Cardiac fibroblast (primary cell): ENCODE data around the gene ELAVL2.

Experiments used
- DNase-seq, 2 donors: peaks; one replicate each; pipeline versions ENCODE4 v3.0.0 to v3.0.0-alpha.2; 2010; ENCODE audit warnings: low read depth in 2 of 2
- H3K4me3 ChIP-seq, 2 donors: replicated peaks in 1 of 2; 1 replicate in 1 of 2; 2 replicates in 1 of 2; pipeline ENCODE4 v1.5.1; 2011; ENCODE audit warnings: low read depth in 2 of 2, low read length in 2 of 2, mild to moderate bottlenecking in 2 of 2, moderate library complexity in 1 of 2
- CTCF ChIP-seq: IDR thresholded peaks from one replicate; pipeline ENCODE4 v1.5.1; 2011; ENCODE audit warnings: low read depth, mild to moderate bottlenecking, low read length, inconsistent platforms

ELAVL2 gene

GRCh38 chr9:23789529-23790254, 36.3 kb downstream of the ELAVL2 start:
- no peak for DNase-seq
- no peak overlapping the region for H3K4me3 ChIP-seq
- no peak for TF ChIP-seq CTCF

DNA sequence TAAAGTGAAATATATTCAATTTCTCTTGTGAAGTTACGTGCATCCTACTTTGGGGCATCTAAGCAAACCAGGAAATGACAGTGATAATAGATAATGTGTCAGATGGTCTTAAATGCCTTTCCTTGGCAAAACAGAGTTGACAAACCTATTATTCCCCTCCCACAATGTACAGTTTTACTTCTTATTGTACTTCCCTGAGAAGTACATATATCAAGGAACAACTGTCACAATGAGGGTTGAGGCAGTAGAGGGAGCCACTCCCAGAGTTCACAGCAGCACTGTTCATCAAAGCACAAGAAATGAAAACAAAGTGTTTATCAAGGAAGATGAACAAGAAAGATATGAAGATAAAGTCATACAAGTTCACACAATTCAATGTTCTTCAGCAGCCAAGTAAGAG, 41.1 kb downstream of the ELAVL2 start:
- no peak for DNase-seq
- no peak overlapping the region for H3K4me3 ChIP-seq
- no peak for TF ChIP-seq CTCF

DNA sequence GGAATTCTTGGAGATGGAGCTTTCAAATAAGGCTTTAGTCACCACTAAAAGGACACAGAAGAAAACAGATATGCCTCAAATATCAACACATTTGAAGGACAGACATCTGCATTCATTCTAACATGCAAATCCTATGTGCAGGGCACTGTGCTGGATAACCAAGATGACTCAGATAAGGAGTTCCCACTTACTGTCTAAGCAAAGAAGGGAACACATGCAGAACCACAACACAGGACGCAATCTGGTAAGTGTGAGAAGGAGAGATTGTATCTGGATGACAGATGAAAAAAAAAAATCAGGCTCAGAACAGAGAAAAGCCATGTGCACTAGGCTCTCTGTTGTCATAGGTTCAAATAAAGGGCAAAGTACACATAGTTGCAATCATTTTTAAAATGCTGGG, 42.5 kb downstream of the ELAVL2 start:
- TF ChIP-seq CTCF, result no peak
- H3K4me3 ChIP-seq, result no peak overlapping the region
- no peak for DNase-seq

DNA sequence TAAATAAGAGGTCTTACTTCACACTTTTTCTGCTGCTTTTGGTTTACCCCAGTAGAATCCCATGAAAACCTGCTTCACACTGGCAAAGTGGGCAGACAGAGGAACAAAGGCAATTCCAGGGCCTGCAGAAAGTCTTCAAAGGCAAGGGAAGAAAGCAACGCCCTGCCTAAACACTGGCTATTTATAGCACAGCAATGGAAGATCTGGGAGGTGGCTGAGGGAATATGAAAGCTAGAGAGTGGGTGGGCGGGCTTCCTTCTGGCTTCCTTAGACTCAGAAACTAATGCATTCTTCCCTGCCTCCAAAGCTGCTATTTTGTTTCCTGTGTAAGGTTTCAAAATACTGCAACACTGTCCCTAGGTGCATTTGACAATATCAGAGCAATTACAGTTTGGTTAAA, 46.8 kb downstream of the ELAVL2 start:
- TF ChIP-seq CTCF, result no peak
- no peak for DNase-seq
- H3K4me3 ChIP-seq, result no peak overlapping the region

DNA sequence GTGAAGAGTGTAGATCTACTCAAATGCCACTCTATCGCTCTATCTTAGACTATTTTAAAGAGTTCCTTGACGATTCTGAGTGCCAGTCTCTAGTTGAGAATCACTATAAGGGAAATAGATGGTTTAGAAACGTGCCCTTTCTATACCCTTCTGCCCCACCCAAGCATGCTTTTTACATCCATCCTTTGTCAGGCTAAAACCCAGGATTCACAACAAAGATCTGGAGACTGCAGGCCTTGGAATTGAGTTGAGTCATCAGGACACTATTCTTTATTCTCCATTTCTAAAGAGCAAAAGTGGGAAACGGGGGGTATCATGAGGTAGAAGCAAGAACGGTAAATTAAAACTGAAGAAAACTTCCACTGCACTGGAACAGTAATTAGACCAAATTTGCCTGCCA, 48.7 kb downstream of the ELAVL2 start:
- no peak for DNase-seq
- no peak for TF ChIP-seq CTCF
- no peak overlapping the region for H3K4me3 ChIP-seq

- no peak for DNase-seq
- H3K4me3 ChIP-seq, result no peak overlapping the region
- no peak for TF ChIP-seq CTCF
Observed at GRCh38 chr9:23775549-23775948, 50.5 kb downstream of the ELAVL2 start.

DNA sequence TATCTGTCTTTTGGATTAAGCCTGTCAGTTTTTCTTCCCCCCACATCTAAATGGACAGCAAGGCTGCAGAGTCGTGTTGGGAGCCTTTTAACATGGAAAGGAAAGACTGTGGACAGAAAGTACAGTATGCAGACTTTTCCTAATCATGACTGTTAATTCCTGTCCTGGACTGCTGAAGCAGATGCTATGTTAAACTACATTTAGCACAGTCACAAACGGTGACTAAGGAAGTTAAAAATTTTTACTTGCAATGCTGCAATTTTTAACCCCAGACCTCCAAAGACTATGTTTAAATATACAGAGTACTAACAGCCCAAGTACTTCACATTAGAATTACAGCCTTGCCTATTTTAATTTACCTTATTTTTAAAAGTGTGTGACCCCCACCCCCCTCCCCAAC, 51.8 kb downstream of the ELAVL2 start:
- no peak for DNase-seq
- no peak overlapping the region for H3K4me3 ChIP-seq
- no peak for TF ChIP-seq CTCF
